Measurements from ENCODE around the gene TEX28.

Gene TEX28

GRCh38 chrX:154329294-154329693 is 34.4 kb upstream of the TEX28 start:
- Histone ChIP-seq H3K4me1 (peaks cover 29 to 49% (median 45%) of the 10 kb centered on the region in 10 experiments), H4K20me1 (peaks cover 0 to 26% (median 0%) of the 10 kb centered on the region in 11 experiments; a peak in 7 of 22 replicates), H3K9me3 (replicated peaks in 1 of 11) (no peaks in the 10 kb centered on the region), H3K27me3 (peaks cover 89 to 100% (median 100%) of the 10 kb centered on the region in 11 experiments), H3K36me3 (no peaks in the 10 kb centered on the region), H3K9ac (0 out of 22 replicates have a peak overlapping the region, but pooled peaks of 1 of the 11 experiments have one; percentile 1), H3K4me3 (no peak overlapping the region), H3K27ac (no peak overlapping the region), H3K4me2 (peak overlapping the region in 10 of 11 experiments; percentile 17 to 64 (median 40); a peak in 18 of 22 replicates)
- TF ChIP-seq Cebpa-rat (IDR thresholded peaks at IDR 0.05) = no peak

- H3K4me3 ChIP-seq = no peak overlapping the region
- no peak overlapping the region for H3K9ac ChIP-seq
- H3K4me1 ChIP-seq = peaks cover 23 to 43% (median 39%) of the 10 kb centered on the region in 10 experiments
- no peaks in the 10 kb centered on the region for H3K9me3 ChIP-seq (replicated peaks in 1 of 11)
- H3K27ac ChIP-seq = no peak overlapping the region
- no peak for TF ChIP-seq Cebpa-rat (IDR thresholded peaks at IDR 0.05)
- peaks cover 95 to 100% (median 100%) of the 10 kb centered on the region in 11 experiments for H3K27me3 ChIP-seq
- peak overlapping the region in 9 of 11 experiments; percentile 17 to 64 (median 40); a peak in 17 of 22 replicates for H3K4me2 ChIP-seq
- H3K36me3 ChIP-seq = no peaks in the 10 kb centered on the region
- peaks cover 0 to 23% (median 0%) of the 10 kb centered on the region in 11 experiments; a peak in 7 of 22 replicates for H4K20me1 ChIP-seq
Measured at GRCh38 chrX:154328646-154329045, 33.7 kb upstream of the TEX28 start.

GRCh38 chrX:154327038-154327820 is 32.3 kb upstream of the TEX28 start:
- H3K27ac ChIP-seq = no peak overlapping the region
- TF ChIP-seq Cebpa-rat (IDR thresholded peaks at IDR 0.05) = no peak
- H3K9me3 ChIP-seq (replicated peaks in 1 of 11) = no peaks in the 10 kb centered on the region
- H3K27me3 ChIP-seq = peaks cover 96 to 100% (median 100%) of the 10 kb centered on the region in 11 experiments
- H3K4me1 ChIP-seq = peaks cover 19 to 42% (median 33%) of the 10 kb centered on the region in 10 experiments
- H3K4me2 ChIP-seq = peak overlapping the region; percentile 29 to 64 (median 46)
- peaks cover 0 to 27% (median 0%) of the 10 kb centered on the region in 11 experiments; a peak in 7 of 22 replicates for H4K20me1 ChIP-seq
- H3K9ac ChIP-seq = no peak overlapping the region
- H3K36me3 ChIP-seq = no peaks in the 10 kb centered on the region
- no peak overlapping the region for H3K4me3 ChIP-seq

GRCh38 chrX:154325541-154325940 is 30.6 kb upstream of the TEX28 start:
- no peak for TF ChIP-seq Cebpa-rat (IDR thresholded peaks at IDR 0.05)
- no peaks in the 10 kb centered on the region for H3K36me3 ChIP-seq
- H4K20me1 ChIP-seq = peaks cover 0 to 32% (median 0%) of the 10 kb centered on the region in 11 experiments; a peak in 7 of 22 replicates
- peaks cover 21 to 53% (median 35%) of the 10 kb centered on the region in 10 experiments for H3K4me1 ChIP-seq
- H3K9ac ChIP-seq = no peak overlapping the region
- H3K4me3 ChIP-seq = no peak overlapping the region
- no peaks in the 10 kb centered on the region for H3K9me3 ChIP-seq (replicated peaks in 1 of 11)
- H3K27me3 ChIP-seq = peaks cover 95 to 99% (median 98%) of the 10 kb centered on the region in 11 experiments
- H3K4me2 ChIP-seq = no peak overlapping the region
- H3K27ac ChIP-seq = no peak overlapping the region

GRCh38 chrX:154323537-154323936 is 28.6 kb upstream of the TEX28 start:
- Histone ChIP-seq H3K9ac (no peak overlapping the region), H3K27me3 (peaks cover 90 to 99% (median 95%) of the 10 kb centered on the region in 11 experiments), H3K4me2 (no peak overlapping the region), H3K4me1 (peaks cover 28 to 56% (median 37%) of the 10 kb centered on the region in 10 experiments), H3K36me3 (no peaks in the 10 kb centered on the region), H3K4me3 (no peak overlapping the region), H3K9me3 (replicated peaks in 1 of 11) (no peaks in the 10 kb centered on the region), H3K27ac (no peak overlapping the region), H4K20me1 (peaks cover 0 to 35% (median 0%) of the 10 kb centered on the region in 11 experiments; a peak in 7 of 22 replicates)
- no peak for TF ChIP-seq Cebpa-rat (IDR thresholded peaks at IDR 0.05)

GRCh38 chrX:154322890-154323289 is 28.0 kb upstream of the TEX28 start:
- Histone ChIP-seq H3K4me2 (no peak overlapping the region), H3K4me3 (no peak overlapping the region)

GRCh38 chrX:154321594-154321993 is 26.7 kb upstream of the TEX28 start:
- H4K20me1 ChIP-seq = peaks cover 0 to 29% (median 0%) of the 10 kb centered on the region in 11 experiments; a peak in 7 of 22 replicates
- no peak for TF ChIP-seq Cebpa-rat (IDR thresholded peaks at IDR 0.05)
- H3K4me3 ChIP-seq = no peak overlapping the region
- H3K27ac ChIP-seq = no peak overlapping the region
- no peaks in the 10 kb centered on the region for H3K36me3 ChIP-seq
- no peaks in the 10 kb centered on the region for H3K9me3 ChIP-seq (replicated peaks in 1 of 11)
- peaks cover 13 to 36% (median 21%) of the 10 kb centered on the region in 10 experiments for H3K4me1 ChIP-seq
- H3K9ac ChIP-seq = no peak overlapping the region
- H3K27me3 ChIP-seq = peaks cover 72 to 97% (median 91%) of the 10 kb centered on the region in 11 experiments
- no peak overlapping the region for H3K4me2 ChIP-seq

More at GRCh38 chrX:154322890-154323289, 28.0 kb upstream of the TEX28 start:
- no peak for TF ChIP-seq Cebpa-rat (IDR thresholded peaks at IDR 0.05)
- H3K4me1 ChIP-seq = peaks cover 26 to 49% (median 34%) of the 10 kb centered on the region in 10 experiments
- H3K27me3 ChIP-seq = peaks cover 84 to 97% (median 91%) of the 10 kb centered on the region in 11 experiments
- no peak overlapping the region for H3K9ac ChIP-seq
- H3K9me3 ChIP-seq (replicated peaks in 1 of 11) = no peaks in the 10 kb centered on the region
- no peak overlapping the region for H3K27ac ChIP-seq
- peaks cover 0 to 35% (median 0%) of the 10 kb centered on the region in 11 experiments; a peak in 7 of 22 replicates for H4K20me1 ChIP-seq
- H3K36me3 ChIP-seq = no peaks in the 10 kb centered on the region

GRCh38 chrX:154321152-154321551 is 26.2 kb upstream of the TEX28 start:
- no peak overlapping the region for H3K4me3 ChIP-seq
- no peaks in the 10 kb centered on the region for H3K36me3 ChIP-seq
- peaks cover 71 to 97% (median 90%) of the 10 kb centered on the region in 11 experiments for H3K27me3 ChIP-seq
- H3K27ac ChIP-seq = no peak overlapping the region
- H4K20me1 ChIP-seq = peaks cover 0 to 29% (median 0%) of the 10 kb centered on the region in 11 experiments; a peak in 6 of 22 replicates
- no peaks in the 10 kb centered on the region for H3K9me3 ChIP-seq (replicated peaks in 1 of 11)
- H3K4me1 ChIP-seq = peaks cover 8 to 32% (median 17%) of the 10 kb centered on the region in 10 experiments; a peak in 19 of 20 replicates
- H3K9ac ChIP-seq = no peak overlapping the region
- TF ChIP-seq Cebpa-rat (IDR thresholded peaks at IDR 0.05) = no peak
- H3K4me2 ChIP-seq = peak overlapping the region in 4 of 11 experiments; percentile 12 to 52 (median 41); a peak in 2 of 22 replicates

- Histone ChIP-seq H3K9ac (no peak overlapping the region), H4K20me1 (peaks cover 0 to 21% (median 0%) of the 10 kb centered on the region in 11 experiments; a peak in 6 of 22 replicates), H3K9me3 (replicated peaks in 1 of 11) (no peaks in the 10 kb centered on the region), H3K4me2 (peak overlapping the region in 10 of 11 experiments; percentile 5 to 61 (median 36); a peak in 12 of 22 replicates), H3K27ac (no peak overlapping the region), H3K4me1 (peaks cover 8 to 33% (median 15%) of the 10 kb centered on the region in 10 experiments; a peak in 18 of 20 replicates), H3K27me3 (peaks cover 67 to 97% (median 89%) of the 10 kb centered on the region in 11 experiments), H3K36me3 (no peaks in the 10 kb centered on the region), H3K4me3 (no peak overlapping the region)
- no peak for TF ChIP-seq Cebpa-rat (IDR thresholded peaks at IDR 0.05)
Measured at GRCh38 chrX:154320406-154320805, 25.5 kb upstream of the TEX28 start.

Measured in BLaER1 treated with 17β-estradiol and CSF1 and Interleukin-3, amounts not matched to agents 10 nM and 100 nM (cell line).